Measurements from ENCODE around the gene NBL1. TPM values are rescaled to one million over a fixed set of nuclear protein-coding genes. Genes with fewer than 3 reads are reported as not detected.

Gene NBL1
- total and polyA plus RNA-seq, 9 of the 15 experiments (the other 6 are each of a cell fraction or from before 2014, with no cell fraction given) = 0.10 to 3.7 (median 1.8) TPM; not detected in 1

DNA sequence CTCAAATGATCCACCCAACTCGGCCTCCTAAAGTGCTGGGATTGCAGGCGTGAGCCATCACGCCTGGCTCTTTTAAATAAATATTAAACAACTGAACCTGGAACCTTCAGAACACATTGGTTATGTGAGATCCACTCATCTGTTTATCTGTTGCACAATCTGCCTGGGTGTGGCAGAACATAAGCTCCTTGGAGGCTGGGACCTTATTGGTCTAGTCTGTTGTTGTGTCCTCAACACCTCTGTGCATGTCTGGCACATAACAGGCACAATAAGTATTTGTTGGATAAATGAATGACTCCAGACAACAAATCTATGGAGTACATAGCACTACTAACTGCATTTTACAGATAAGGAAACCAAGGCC lies 4.1 kb upstream of the NBL1 start:
- POLR2A ChIA-PET = interaction anchor here (0.5 to 4.2 kb wide), 3 partner anchors 10 to 224 kb away, joined by 3 to 18 read pairs (median 6); no protein-coding TSS in a partner anchor
- no peaks in the 10 kb centered on the region for H4K20me1 ChIP-seq (replicated peaks; ENCODE audit: control insufficient read depth, insufficient read depth, low read length)

More for the DNA sequence above, 4.1 kb upstream of the NBL1 start:
- Histone ChIP-seq H3K4me3 (no peak overlapping the region), H3K9me1 (ENCODE audit: control insufficient read depth, insufficient read depth, low read length) (no peaks in the 10 kb centered on the region), H2AFZ (ENCODE audit: low read depth, low read length) (no peak overlapping the region), H3K9ac (ENCODE audit: insufficient read depth in 1 of 2, low read depth in 2 of 2, low read length in 2 of 2) (no peak overlapping the region), H3K79me2 (ENCODE audit: control insufficient read depth, insufficient read depth, low read length) (no peaks in the 10 kb centered on the region), H3K4me1 (replicated peaks in 1 of 2; ENCODE audit: control insufficient read depth in 2 of 2, insufficient read depth in 2 of 2, low read length in 2 of 2) (peaks cover 0 to 21% of the 10 kb centered on the region in 2 experiments; a peak in 4 of 5 replicates), H3K4me2 (ENCODE audit: insufficient read depth, low read length) (no peak overlapping the region), H3K9me3 (replicated peaks; ENCODE audit: control insufficient read depth, insufficient read depth, low read depth, low read length) (no peaks in the 10 kb centered on the region), H3K36me3 (ENCODE audit: control insufficient read depth, insufficient read depth, low read length) (no peaks in the 10 kb centered on the region), H3K27ac (ENCODE audit: extremely low read depth, low read depth, low read length) (no peak overlapping the region), H3K27me3 (ENCODE audit: control insufficient read depth in 2 of 2, insufficient read depth in 2 of 2, low read length in 2 of 2) (peaks cover 13 to 26% of the 10 kb centered on the region in 2 experiments; a peak in 4 of 5 replicates)
- BruUV-seq (replicated peaks) = no TSS peak
- DNase-seq (ENCODE audit: extremely low read depth in 1 of 4, low spot score in 3 of 4) = no peak
- in situ Hi-C loops (cut with MboI) = no loop called here
- WGBS (ENCODE audit: insufficient coverage, low coverage, missing lambda C conversion rate) = 26% methylated on average over 3 of the region's 3 CpGs
- TF ChIP-seq CEBPB (tag; IDR thresholded peaks at IDR 0.05) (peak; percentile 82), MCM5 (IDR thresholded peaks at IDR 0.05; ENCODE audit: low read depth) (no peak), CEBPG (CRISPR knock-in tag; IDR thresholded peaks at IDR 0.05) (0 out of 2 replicates have a peak, but pooled peaks have one; percentile 34), CEBPG (tag; conservative IDR thresholded peaks at IDR 0.05 in 1 of 2, IDR thresholded peaks at IDR 0.05 in 1 of 2) (peak; percentile 42 to 79; a peak in 3 of 4 replicates), KDM5B (IDR thresholded peaks at IDR 0.05; ENCODE audit: insufficient replicate concordance, low read depth, low read length) (no peak), MXD1 (CRISPR knock-in tag; IDR thresholded peaks at IDR 0.05; ENCODE audit: borderline replicate concordance, poor library complexity, severe bottlenecking) (no peak), TAF1 (IDR thresholded peaks at IDR 0.05; ENCODE audit: control insufficient read depth, extremely low read depth, insufficient read depth, low read length, severe bottlenecking) (no peak), KAT2B (IDR thresholded peaks at IDR 0.05; ENCODE audit: low read depth, low read length) (no peak)
- CTCF ChIA-PET (ENCODE audit: low intra/inter-chr PET ratio) = no interaction called here
- no peak for FAIRE-seq
- ATAC-seq = no peak
- intact Hi-C loops (cut with micrococcal nuclease) = loop anchor here (10.0 kb wide), 1 partner anchor 175 kb away; no protein-coding TSS in a partner anchor
